ENCODE data around the gene TYRO3.

- TF ChIP-seq CTCF (IDR thresholded peaks at IDR 0.05) (no peak), POLR2A (IDR thresholded peaks at IDR 0.05) (no peak)
These were observed 14.4 kb downstream of the TYRO3 start for GRCh38 chr15:41573396-41573795.

Measured in heart left ventricle (tissue), 13 donors.